Activated CD4-positive, CD25-positive, alpha-beta regulatory T cell treated with anti-CD3 and anti-CD28 coated beads, Interleukin-2, amount 50 U/mL, for 24 hours (primary cell): ENCODE measurements around the gene NDUFAF7.
"Not testable (repeated sequence)": the region's sequence is repeated elsewhere in the genome, so short reads cannot be mapped to it uniquely, and the experiment has no call there.

Source experiments
- ATAC-seq, 2 donors: fragments of 150-1000 bp; cut with Tn5 transposase; one replicate each; pipeline ENCODE4 v1.10.0; 2021; ENCODE audit warnings: mild to moderate bottlenecking in 1 of 2, moderate library complexity in 1 of 2

NDUFAF7 gene

DNA sequence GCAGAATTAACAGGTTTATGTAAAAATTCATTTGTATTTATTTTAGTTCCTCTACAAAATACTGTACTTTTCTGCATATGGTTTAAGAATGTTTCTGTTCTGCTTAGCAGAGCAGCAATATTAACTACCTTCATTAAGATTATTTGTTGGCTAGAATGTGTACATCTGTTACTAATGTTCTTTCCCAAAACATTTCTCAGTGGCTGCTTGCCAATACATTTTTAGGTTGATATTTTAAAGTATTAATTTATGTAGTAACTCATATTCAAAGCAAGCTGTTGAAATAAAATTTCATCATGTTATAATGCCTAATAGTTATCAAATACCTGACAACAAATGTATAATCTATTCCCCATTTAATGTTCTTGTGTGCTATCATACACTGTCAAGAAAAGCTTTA, 52.9 kb downstream of the NDUFAF7 start:
- no peak for ATAC-seq

- peak in 1 of 2 donors; percentile 33 for ATAC-seq
These were observed 56.5 kb downstream of the NDUFAF7 start for GRCh38 chr2:37287966-37288365.

- ATAC-seq, result no peak
These were observed 60.2 kb downstream of the NDUFAF7 start for GRCh38 chr2:37291680-37292079.

DNA sequence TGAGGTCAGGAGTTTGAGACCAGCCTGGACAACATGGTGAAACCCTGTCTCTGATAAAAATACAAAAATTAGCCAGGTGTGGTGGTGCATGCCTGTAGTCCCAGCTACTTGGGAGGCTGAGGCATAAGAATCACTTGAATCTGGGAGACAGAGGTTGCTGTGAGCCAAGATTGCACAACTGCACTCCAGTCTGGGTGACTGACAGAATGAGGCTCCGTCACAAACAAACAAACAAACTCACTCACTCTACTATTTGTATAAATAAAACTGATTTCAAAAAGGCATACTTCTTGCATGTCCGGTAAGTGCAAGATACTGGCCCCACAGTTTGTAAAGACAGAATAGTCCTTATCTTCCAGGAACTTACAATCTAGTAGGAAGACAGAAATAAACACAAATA, 63.4 kb downstream of the NDUFAF7 start:
- ATAC-seq, result not testable (repeated sequence)

DNA sequence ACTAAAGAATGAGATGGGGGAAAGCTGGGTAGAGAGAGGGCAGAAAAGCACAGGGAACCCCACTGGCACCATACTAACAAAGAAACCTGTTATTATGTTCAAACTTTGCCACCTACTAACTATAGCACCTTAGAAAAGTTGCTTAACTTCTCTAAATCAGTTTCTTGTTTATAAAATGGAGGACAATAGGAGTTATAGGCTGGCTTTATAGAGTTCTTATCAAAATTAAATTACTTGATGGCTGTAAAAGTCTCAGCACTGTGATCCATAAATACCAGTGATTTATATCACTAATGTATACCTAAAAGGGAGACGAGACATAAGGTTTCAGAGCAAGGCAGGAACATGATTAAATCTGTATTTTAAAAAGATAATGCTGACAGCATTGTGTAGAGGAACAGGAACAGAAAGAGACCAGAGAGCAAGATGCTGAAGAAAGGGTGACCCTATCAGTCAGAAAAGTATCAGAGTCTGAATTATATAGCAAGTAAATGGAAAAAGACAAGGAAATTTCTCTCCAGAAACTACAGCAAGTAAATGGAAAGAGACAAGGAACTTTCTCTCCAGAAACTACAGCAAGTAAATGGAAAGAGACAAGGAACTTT, 64.1 kb downstream of the NDUFAF7 start:
- ATAC-seq, result no peak

GRCh38 chr2:37297632-37298031, 66.2 kb downstream of the NDUFAF7 start:
- ATAC-seq, result no peak
